SK-N-MC (cell line): Measurements from ENCODE around the gene ABCD3.

Experiments
- EZH2 ChIP-seq: fragments of 200-600 bp; sonication (generic); IDR thresholded peaks from one replicate; pipeline ENCODE4 v1.6.1; 2017; ENCODE audit warnings: antibody characterized with exemption
- FOXP2 ChIP-seq: optimal IDR thresholded peaks from 2 replicates; pipeline ENCODE3; 2011; ENCODE audit warnings: mild to moderate bottlenecking, moderate library complexity; ENCODE audit not compliant: insufficient read depth; ENCODE audit errors: extremely low read length, control extremely low read depth
- POLR2AphosphoS5 ChIP-seq: IDR thresholded peaks from 2 replicates; pipeline ENCODE4 v1.6.1; 2012; ENCODE audit warnings: mild to moderate bottlenecking, low read depth, low read length, borderline replicate concordance

GRCh38 chr1:94422115-94422820, 4.1 kb downstream of the ABCD3 start:
- TF ChIP-seq EZH2 (no peak), POLR2AphosphoS5 (no peak), FOXP2 (no peak)
